ENCODE data around the gene MARCO. TPM values are rescaled to one million over a fixed set of nuclear protein-coding genes. Genes with fewer than 3 reads are reported as not detected.

Gene MARCO
- total RNA-seq, 1 donor from 2014 or later: not detected

DNA sequence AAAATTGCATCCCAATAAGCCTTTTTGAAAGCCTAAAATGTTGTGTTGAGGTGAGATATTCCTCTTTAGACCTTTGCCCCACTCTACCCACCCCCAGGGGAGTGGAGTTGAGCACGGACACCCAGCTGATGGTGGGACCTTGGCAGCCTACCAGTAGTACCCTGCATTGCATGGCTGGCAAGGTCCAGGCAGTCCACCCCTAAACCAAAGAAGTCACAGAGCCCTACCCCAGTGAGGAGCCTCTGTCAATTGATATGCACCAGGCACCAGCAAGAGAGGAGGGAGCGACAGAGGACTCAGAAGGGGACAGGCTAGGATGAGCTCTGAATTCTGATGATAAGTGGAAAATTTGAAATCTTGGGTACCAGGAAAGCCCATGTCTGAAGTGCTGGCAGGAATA is 38.6 kb downstream of the MARCO start:
- no peak for DNase-seq (ENCODE audit: low read depth)
- H3K27me3 Mint-ChIP-seq (ENCODE audit: low read depth, unreplicated experiment): peaks cover 81% of the 10 kb centered on the region
- no peak for FAIRE-seq

DNA sequence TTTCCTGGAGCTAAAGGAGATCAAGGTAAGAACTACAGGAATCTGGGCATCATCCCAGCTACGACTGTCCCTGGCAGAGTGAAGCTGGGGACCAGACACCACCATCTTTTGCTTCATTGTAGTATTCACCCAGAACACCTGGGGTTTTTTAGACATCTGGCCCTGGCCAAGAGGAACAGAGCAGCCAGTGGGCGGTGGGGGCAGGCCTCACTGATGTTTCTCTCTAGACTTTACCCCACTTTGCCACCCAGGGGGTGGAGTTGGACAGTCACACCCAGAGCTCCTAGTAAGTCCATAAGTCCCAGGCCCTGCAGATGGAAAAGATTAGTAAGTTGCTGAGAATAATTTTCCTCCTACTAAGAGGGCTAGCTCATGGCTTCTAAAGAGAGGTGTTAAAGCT is 39.6 kb downstream of the MARCO start:
- Histone ChIP-seq H3K79me2 (ENCODE audit: insufficient read depth, low read length) (no peaks in the 10 kb centered on the region), H3K27me3 (ENCODE audit: insufficient read depth, low read length) (no peaks in the 10 kb centered on the region), H3K4me2 (ENCODE audit: low read length) (no peak overlapping the region), H3K27ac (ENCODE audit: low read depth, low read length) (no peak overlapping the region), H3K36me3 (ENCODE audit: insufficient read depth, low read length) (no peaks in the 10 kb centered on the region), H3K4me3 (ENCODE audit: insufficient read depth, low read depth, low read length) (no peak overlapping the region), H3K4me1 (ENCODE audit: insufficient read depth, low read length) (no peaks in the 10 kb centered on the region), H3K9ac (ENCODE audit: low read length) (no peak overlapping the region), H4K20me1 (ENCODE audit: insufficient read depth, low read length) (no peaks in the 10 kb centered on the region), H3K9me3 (ENCODE audit: insufficient read depth, low read depth, low read length) (no peaks in the 10 kb centered on the region), H2AFZ (ENCODE audit: low read depth, low read length) (no peak overlapping the region)
- Mint-ChIP-seq H3K4me3 (ENCODE audit: unreplicated experiment) (no peak overlapping the region), H3K27ac (ENCODE audit: unreplicated experiment) (no peak overlapping the region), H3K27me3 (ENCODE audit: low read depth, unreplicated experiment) (peaks cover 79% of the 10 kb centered on the region), H3K4me1 (ENCODE audit: low read depth, unreplicated experiment) (no peaks in the 10 kb centered on the region), H3K36me3 (ENCODE audit: low read depth, unreplicated experiment) (no peaks in the 10 kb centered on the region), H3K9me3 (ENCODE audit: unreplicated experiment) (peaks cover 19% of the 10 kb centered on the region)
- TF ChIP-seq, protein P1, sequence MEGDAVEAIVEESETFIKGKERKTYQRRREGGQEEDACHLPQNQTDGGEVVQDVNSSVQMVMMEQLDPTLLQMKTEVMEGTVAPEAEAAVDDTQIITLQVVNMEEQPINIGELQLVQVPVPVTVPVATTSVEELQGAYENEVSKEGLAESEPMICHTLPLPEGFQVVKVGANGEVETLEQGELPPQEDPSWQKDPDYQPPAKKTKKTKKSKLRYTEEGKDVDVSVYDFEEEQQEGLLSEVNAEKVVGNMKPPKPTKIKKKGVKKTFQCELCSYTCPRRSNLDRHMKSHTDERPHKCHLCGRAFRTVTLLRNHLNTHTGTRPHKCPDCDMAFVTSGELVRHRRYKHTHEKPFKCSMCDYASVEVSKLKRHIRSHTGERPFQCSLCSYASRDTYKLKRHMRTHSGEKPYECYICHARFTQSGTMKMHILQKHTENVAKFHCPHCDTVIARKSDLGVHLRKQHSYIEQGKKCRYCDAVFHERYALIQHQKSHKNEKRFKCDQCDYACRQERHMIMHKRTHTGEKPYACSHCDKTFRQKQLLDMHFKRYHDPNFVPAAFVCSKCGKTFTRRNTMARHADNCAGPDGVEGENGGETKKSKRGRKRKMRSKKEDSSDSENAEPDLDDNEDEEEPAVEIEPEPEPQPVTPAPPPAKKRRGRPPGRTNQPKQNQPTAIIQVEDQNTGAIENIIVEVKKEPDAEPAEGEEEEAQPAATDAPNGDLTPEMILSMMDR (IDR thresholded peaks at IDR 0.05; ENCODE audit: insufficient read depth, low read depth, low read length): no peak
- TF ChIP-seq EZH2 (IDR thresholded peaks at IDR 0.05; ENCODE audit: insufficient read depth, low read length): no peak
- no peak for FAIRE-seq
- DNase-seq (ENCODE audit: low read depth): no peak

More for the DNA sequence above, 38.6 kb downstream of the MARCO start:
- H4K20me1 ChIP-seq (ENCODE audit: insufficient read depth, low read length): no peaks in the 10 kb centered on the region
- no peaks in the 10 kb centered on the region for H3K9me3 ChIP-seq (ENCODE audit: insufficient read depth, low read depth, low read length)
- no peaks in the 10 kb centered on the region for H3K4me1 ChIP-seq (ENCODE audit: insufficient read depth, low read length)
- no peak overlapping the region for H3K9ac ChIP-seq (ENCODE audit: low read length)
- no peak overlapping the region for H2AFZ ChIP-seq (ENCODE audit: low read depth, low read length)
- no peaks in the 10 kb centered on the region for H3K79me2 ChIP-seq (ENCODE audit: insufficient read depth, low read length)
- no peak overlapping the region for H3K4me3 ChIP-seq (ENCODE audit: insufficient read depth, low read depth, low read length)
- H3K36me3 ChIP-seq (ENCODE audit: insufficient read depth, low read length): no peaks in the 10 kb centered on the region
- H3K9me3 Mint-ChIP-seq (ENCODE audit: unreplicated experiment): peaks cover 24% of the 10 kb centered on the region
- H3K4me2 ChIP-seq (ENCODE audit: low read length): no peak overlapping the region
- no peak overlapping the region for H3K4me3 Mint-ChIP-seq (ENCODE audit: unreplicated experiment)
- H3K36me3 Mint-ChIP-seq (ENCODE audit: low read depth, unreplicated experiment): no peaks in the 10 kb centered on the region
- TF ChIP-seq EZH2 (IDR thresholded peaks at IDR 0.05; ENCODE audit: insufficient read depth, low read length): no peak
- TF ChIP-seq, protein P1 (IDR thresholded peaks at IDR 0.05; ENCODE audit: insufficient read depth, low read depth, low read length): no peak
- no peaks in the 10 kb centered on the region for H3K4me1 Mint-ChIP-seq (ENCODE audit: low read depth, unreplicated experiment)
- no peak overlapping the region for H3K27ac Mint-ChIP-seq (ENCODE audit: unreplicated experiment)
- no peak overlapping the region for H3K27ac ChIP-seq (ENCODE audit: low read depth, low read length)
- no peaks in the 10 kb centered on the region for H3K27me3 ChIP-seq (ENCODE audit: insufficient read depth, low read length)

DNA sequence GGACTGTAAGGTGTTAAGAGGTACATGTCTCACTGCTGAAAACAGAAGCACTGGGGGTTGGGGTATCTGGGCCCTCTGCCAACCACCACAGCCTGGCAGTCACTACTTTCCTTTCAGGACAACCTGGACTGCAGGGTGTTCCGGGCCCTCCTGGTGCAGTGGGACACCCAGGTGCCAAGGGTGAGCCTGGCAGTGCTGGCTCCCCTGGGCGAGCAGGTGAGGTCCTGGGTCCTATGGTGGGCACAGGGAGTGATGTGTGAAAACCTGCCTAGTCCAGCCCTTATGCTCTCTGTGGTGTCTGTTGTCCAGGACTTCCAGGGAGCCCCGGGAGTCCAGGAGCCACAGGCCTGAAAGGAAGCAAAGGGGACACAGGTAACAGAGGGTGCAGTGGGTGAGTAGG is 40.0 kb downstream of the MARCO start:
- Histone ChIP-seq H3K4me3 (ENCODE audit: insufficient read depth, low read depth, low read length) (no peak overlapping the region), H3K27ac (ENCODE audit: low read depth, low read length) (no peak overlapping the region), H3K36me3 (ENCODE audit: insufficient read depth, low read length) (no peaks in the 10 kb centered on the region), H3K4me1 (ENCODE audit: insufficient read depth, low read length) (no peaks in the 10 kb centered on the region), H4K20me1 (ENCODE audit: insufficient read depth, low read length) (no peaks in the 10 kb centered on the region), H3K9me3 (ENCODE audit: insufficient read depth, low read depth, low read length) (no peaks in the 10 kb centered on the region), H3K79me2 (ENCODE audit: insufficient read depth, low read length) (no peaks in the 10 kb centered on the region), H3K4me2 (ENCODE audit: low read length) (no peak overlapping the region), H3K9ac (ENCODE audit: low read length) (no peak overlapping the region), H2AFZ (ENCODE audit: low read depth, low read length) (no peak overlapping the region), H3K27me3 (ENCODE audit: insufficient read depth, low read length) (no peaks in the 10 kb centered on the region)
- Mint-ChIP-seq H3K4me1 (ENCODE audit: low read depth, unreplicated experiment) (no peaks in the 10 kb centered on the region), H3K9me3 (ENCODE audit: unreplicated experiment) (peaks cover 15% of the 10 kb centered on the region), H3K4me3 (ENCODE audit: unreplicated experiment) (no peak overlapping the region), H3K27me3 (ENCODE audit: low read depth, unreplicated experiment) (peaks cover 79% of the 10 kb centered on the region), H3K36me3 (ENCODE audit: low read depth, unreplicated experiment) (no peaks in the 10 kb centered on the region), H3K27ac (ENCODE audit: unreplicated experiment) (no peak overlapping the region)
- DNase-seq (ENCODE audit: low read depth) (no peak), FAIRE-seq (no peak)
- TF ChIP-seq, protein P1 (IDR thresholded peaks at IDR 0.05; ENCODE audit: insufficient read depth, low read depth, low read length): no peak
- no peak for TF ChIP-seq EZH2 (IDR thresholded peaks at IDR 0.05; ENCODE audit: insufficient read depth, low read length)

All from astrocyte (in vitro differentiated cells and primary cell).